NCI-H1417 (cell line): ENCODE measurements around the gene ELK4.

Experiments used
- DNase-seq, 3 experiments: peaks; one replicate each; lab custom pipeline; 2025; lab: John Stamatoyannopoulos, UW

Gene ELK4

DNA sequence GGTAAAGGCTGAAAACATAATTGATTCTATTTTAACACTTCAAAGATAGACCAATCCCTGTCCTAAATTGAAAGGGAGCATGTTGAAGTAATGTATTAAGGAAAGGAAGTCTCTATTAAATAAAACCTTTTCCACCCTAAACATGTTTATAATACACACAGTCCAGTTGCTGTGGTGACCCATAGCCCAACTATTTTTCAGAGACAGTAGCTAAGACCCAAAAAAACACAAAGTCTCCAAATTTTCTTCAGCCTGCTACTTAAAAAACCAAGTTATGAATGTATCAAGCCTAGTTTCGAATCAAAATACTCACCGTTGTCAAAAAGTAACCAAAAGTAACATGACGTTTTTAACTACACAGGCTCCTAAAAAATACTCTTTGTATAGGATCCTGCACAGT, 1.6 kb downstream of the ELK4 start:
- DNase-seq: no peak

DNA sequence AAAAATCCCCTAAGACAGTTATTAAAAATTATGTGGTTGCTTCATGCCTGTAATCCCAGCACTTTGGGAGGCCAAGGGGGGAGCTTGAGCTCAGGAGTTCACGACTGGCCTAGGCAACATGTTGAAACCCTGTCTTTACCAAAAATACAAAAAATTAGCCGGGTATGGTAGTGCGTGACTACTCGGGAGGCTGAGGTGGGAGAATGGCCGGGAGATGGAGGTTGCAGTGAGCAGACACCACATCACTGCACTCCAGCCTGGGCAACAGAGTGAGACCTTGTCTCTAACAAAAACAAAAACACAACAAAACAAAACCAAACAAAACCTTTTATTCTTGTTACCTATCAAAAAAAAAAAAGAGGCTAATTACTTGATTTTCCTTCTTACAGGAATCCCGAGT, 2.1 kb downstream of the ELK4 start:
- DNase-seq: no peak

- DNase-seq: no peak
These were observed 3.9 kb downstream of the ELK4 start for GRCh38 chr1:205627956-205628355.

- no peak for DNase-seq
These were observed 5.6 kb downstream of the ELK4 start for GRCh38 chr1:205626216-205626615.

DNA sequence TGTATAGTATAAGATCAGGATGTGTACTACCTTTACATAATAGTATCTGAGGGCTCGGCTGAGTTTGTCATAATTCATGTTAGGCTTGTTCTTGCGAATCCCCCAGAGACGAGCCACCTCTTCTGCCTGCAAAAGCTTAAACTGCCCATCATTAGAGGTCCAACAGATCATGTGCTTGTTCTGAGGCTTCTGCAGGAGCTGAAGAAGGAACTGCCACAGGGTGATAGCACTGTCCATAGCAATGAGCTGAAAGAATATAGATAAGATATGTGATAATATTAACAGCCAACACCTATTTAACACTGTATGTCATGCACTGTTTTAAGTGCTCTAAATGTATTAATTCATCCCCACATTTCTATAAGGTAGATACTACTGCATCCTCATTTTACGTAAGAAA, 8.2 kb downstream of the ELK4 start:
- DNase-seq: no peak

DNA sequence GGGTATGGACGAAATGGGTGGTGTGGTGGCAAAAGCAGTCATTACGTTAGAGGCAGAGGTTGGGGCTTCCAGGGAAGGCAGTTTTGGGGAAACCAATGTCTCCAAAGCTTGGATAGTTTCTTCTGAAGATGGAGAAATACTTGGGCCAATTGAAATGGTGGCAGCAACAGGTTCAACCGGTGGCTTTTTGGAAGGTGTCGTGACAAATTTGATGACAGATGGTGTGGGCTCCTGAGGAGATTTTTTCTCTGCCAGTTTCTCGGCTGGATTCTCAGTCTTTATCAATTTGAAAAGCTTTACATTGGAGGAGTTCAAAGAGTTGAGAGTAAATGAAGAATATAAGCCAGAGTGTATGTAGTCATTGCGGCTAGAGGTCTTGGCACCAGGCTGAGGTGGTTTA, 11.5 kb downstream of the ELK4 start:
- DNase-seq: no peak

DNA sequence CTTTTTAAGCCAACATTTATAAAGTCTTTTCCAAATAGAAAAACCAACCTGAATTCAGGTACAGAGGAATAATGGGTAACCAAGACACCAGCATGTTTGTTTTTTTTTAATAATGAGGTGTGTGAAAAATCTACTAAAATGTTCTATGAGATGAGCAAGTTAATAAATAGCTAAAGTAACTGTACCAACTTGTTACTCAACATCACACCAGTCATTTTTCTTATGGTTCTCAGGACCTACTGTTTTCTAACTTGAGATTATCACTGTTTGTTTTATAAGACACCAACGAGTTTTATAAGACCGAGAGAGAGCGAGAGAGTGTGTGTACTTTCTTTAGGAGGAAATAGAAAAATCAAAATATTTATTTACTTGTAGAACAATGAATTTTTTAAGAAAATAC, 12.4 kb downstream of the ELK4 start:
- no peak for DNase-seq

GRCh38 chr1:205616563-205617293, 15.1 kb downstream of the ELK4 start:
- DNase-seq: no peak

DNA sequence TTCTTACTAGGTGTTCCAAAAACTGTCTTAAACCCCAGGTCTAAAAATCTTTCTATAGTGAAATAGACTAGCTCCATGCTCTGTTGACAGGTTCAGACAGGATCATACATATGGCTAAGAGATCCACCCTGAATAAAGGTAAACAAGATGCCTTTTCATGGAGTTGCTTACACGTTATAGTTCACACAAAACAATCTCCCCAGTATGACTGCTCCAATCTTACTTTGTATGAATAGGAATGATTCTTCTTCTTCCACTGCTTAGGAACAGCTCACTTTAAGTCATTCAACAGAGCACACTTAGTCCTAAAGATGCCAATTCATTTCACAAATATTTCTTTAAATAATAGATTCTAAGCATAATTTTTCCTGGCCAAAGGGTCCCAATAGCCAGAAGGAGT, 16.0 kb downstream of the ELK4 start:
- DNase-seq: no peak

DNA sequence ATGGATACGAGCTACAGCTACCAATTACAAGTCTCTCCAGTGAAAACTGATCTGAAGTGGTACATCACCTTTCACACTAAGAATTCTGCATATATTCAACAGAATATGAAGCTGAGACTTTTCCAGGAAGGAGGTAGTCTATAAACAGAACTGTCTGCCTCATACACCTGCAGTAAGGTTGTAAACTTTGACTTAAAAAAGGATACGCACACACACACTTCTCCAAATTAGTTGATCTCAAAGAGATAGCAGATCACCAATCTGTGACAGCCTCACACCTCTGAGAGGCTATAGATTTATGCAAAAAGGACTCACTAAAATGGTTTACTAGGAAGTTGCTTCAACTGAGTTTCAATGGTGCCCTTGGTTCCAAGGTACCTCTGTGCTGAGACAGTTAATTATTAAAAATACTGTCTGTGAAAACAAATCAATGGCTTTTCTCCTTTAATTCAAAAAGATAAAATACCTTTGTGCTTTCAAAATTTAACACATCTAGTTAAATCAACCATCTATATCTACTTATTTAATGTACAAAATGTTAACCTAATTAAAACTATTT, 17.9 kb downstream of the ELK4 start:
- no peak for DNase-seq

GRCh38 chr1:205612556-205612955, 19.3 kb downstream of the ELK4 start:
- no peak for DNase-seq

DNA sequence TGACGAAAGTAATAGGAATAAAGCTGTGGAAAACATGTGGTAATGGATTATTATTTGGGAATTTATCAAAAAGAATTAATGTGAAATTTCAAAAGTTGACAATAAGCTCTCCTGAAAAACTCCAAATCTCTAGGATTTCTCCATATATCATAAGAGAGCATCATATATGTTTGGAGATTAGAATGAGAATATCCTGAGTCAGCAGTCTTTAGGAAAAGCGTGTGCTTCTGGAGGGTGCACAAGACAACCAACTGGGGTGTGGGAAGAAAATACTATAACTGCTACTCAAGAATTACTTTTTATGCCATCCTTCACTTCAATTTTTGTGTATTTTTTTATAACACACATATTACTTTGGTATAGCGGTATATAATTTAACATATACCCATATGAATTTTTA, 19.7 kb downstream of the ELK4 start:
- no peak for DNase-seq

DNA sequence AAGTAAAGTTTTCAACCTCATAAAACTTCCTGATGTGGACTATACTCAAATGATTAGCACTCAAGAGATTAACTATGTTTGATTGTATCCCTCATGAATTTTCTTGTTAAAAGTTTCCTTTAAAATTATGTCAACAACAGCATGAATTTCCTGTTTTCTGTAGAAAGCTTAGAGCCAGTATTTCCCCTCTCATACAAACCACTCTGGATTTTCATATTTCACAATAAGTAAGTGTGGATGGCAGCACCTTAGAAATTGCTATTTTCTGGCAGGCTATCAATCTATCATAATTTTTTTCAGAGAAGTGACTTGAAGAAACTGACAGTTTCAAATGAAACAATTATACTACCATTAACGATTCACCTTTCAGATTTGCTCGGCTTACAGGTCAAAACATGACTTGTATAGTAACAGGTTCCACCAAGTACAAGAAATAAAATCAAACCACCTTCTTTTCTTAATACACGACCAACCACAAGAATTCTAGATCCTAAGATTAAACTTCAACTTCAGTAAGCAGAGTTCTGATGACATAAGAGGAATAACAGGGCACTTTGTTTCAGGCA, 20.8 kb downstream of the ELK4 start:
- DNase-seq: no peak

GRCh38 chr1:205610036-205610435, 21.8 kb downstream of the ELK4 start:
- DNase-seq: no peak

DNA sequence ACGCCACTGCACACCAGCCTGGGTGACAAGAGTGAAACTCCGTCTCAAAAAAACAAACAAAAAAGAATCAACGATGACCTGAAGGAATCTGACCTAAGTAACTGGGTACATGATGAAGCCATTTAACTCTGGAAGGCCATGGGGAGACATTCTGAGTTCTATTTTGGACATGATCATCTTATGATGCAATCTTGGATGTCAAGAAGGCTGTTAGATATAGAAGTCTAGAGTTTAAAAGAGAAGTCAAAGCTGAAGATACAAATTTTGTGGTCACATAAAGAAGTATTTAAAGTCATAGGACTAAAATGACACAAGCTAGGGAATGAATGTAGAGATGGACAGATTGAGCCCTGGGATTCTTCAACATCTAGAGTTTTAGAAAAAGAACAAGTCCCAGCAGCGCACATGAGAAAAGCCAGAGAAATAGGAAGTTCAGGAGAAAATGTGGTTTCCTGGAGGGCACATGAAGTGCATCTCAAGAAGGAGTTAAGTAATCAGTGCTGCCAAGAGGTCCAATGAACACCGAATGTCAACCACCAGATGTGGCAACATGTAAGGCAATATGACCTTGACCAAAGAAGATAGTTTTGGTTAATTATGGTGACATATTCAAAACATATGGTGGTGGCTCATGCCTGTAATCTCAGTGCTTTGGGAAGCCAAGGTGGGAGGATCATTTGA, 26.8 kb downstream of the ELK4 start:
- no peak for DNase-seq

DNA sequence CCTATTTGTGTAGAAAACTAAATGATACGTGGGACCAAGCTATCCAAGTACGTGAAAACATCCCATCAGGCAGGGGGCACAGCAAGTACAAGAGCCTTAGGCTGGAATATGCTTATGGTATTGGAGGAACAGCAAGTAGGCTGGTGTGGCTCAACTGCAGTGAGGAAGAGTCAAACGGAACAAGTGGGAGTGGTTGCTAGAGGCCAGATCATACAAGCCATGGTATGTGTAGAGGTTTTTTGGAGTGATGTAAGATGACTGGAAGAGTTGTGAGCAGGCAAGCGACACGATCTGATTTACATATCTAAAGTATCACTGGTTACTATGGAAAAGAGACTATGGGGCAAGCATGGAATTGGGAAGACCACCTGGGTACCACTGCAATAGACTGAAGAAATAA, 27.8 kb downstream of the ELK4 start:
- no peak for DNase-seq

- DNase-seq: no peak
These were observed 30.6 kb downstream of the ELK4 start for GRCh38 chr1:205601205-205601604.

DNA sequence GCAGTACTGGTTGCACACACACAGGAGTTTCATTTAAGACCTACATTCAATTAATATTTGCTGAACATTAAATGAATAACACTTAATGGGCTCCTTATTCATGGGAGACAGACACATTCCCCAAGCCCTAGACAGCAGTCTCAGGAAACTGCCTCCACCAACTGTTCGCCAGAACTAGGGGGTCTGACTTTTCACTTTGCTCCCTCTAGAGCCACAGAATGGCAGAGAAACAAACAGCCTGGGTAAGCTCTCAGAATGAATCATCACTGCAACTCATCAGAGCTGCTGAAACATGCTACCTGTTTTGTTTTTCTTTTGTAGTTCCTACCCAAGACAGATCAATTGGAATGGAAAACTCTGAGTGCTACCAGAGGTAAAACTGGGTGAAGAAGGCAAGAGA, 31.7 kb downstream of the ELK4 start:
- DNase-seq: no peak

DNA sequence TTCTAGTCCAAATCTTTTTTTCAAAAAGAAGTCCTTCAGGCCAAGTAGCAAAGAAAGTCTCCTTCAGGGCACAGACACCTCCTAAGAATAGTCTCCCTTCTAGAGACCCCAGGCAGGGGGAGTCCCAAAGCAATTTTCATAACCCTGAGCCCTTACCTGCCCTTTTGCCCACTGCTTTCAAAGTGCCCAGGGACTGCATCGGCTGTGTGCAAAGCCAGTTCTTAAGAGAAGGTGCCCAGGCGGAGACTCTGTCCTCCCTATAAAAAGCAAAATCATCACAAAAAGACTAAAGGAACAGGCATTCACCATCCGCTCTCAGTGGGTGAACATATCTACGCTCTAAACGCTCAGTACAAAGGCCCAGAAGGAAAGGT, 32.2 kb downstream of the ELK4 start:
- DNase-seq: no peak

DNA sequence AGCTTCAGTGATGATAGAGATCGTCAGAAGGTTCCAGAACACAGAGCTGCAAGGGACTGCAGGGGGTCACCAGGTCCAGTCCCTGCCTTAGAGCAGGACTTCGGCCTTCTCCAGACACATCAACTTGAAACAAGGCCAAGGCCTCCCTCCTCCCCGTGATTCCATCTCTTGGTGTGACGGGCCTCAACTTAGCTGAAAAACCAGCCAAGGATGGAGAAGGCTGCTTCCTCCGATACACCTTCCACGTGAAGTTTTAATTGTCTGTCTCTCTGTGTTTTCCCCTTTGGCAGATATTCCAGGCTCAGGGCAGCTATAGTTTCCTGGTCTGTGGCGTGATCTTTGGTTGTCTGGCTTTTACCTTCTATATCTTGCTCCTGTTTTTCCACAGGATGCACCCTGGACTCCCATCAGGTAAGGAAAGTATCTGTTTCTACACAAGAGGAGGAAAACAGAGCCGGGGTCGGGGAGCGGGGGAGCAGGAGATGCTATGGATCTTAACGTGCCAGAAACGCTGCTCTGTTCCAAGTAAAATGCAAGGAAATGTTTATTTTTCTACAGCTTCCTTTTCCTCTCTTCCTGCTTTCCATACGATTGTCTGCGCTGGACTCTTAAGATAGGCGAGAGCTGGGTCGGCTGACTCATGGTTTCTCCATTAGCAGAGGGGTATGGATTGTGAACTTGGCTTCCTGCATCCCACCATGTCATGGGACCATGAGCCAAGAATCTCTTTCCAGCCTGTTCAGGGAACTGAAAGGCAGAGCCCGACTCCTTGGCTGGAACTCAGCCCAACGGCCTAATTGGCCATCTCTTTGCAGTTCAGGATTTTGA, 32.8 kb downstream of the ELK4 start:
- no peak for DNase-seq

GRCh38 chr1:205597691-205598314, 34.0 kb downstream of the ELK4 start:
- no peak for DNase-seq

- no peak for DNase-seq
These were observed 34.9 kb downstream of the ELK4 start for GRCh38 chr1:205596876-205597275.
